ENCODE results near the gene TIMM13.

GRCh38 chr19:2451741-2452140 lies 24.4 kb upstream of the TIMM13 start:
- no peak for TF ChIP-seq CTCF (IDR thresholded peaks at IDR 0.05; ENCODE audit: extremely low read depth in 1 of 2, insufficient read depth in 1 of 2, low read depth in 1 of 2, low read length in 2 of 2)
- no peak for TF ChIP-seq POLR2AphosphoS5 (IDR thresholded peaks at IDR 0.05; ENCODE audit: insufficient read depth, low read depth, low read length)
- no peak for TF ChIP-seq POLR2A (IDR thresholded peaks at IDR 0.05; ENCODE audit: low read depth, low read length)
- no peak for TF ChIP-seq EZH2 (IDR thresholded peaks at IDR 0.05; ENCODE audit: borderline replicate concordance, low read depth, low read length, severe bottlenecking)

All from endothelial cell of umbilical vein (primary cell).